GM23338 (cell line): ENCODE measurements around the gene ST6GALNAC1. TPM values are rescaled to one million over a fixed set of nuclear protein-coding genes. Genes with fewer than 3 reads are reported as not detected.

Source experiments
- ATAC-seq: fragments of 200-7000 bp; cut with Tn5 transposase; 3 replicates; pipeline ENCODE4 v1.9.1; 2020
- DNase-seq: peaks from one replicate; pipeline ENCODE4 v3.0.0-alpha.2; 2015; ENCODE audit warnings: low spot score
- H2AFZ ChIP-seq: fragments of 200-600 bp; sonication (generic); 2 replicates; pipeline ENCODE4 v1.8.0; 2016; ENCODE audit warnings: antibody characterized with exemption, mild to moderate bottlenecking, moderate library complexity
- H3F3A ChIP-seq: fragments of 200-600 bp; sonication (generic); replicated peaks from 2 replicates; pipeline ENCODE4 v1.8.0; 2017; ENCODE audit warnings: antibody characterized with exemption, mixed run types, low read depth
- H3K27ac ChIP-seq: fragments of 200-600 bp; sonication (generic); 2 replicates; pipeline ENCODE4 v1.6.1; 2016; ENCODE audit warnings: low read depth
- H3K27me3 ChIP-seq: fragments of 200-600 bp; sonication (generic); 2 replicates; pipeline ENCODE4 v1.8.0; 2016; ENCODE audit warnings: mild to moderate bottlenecking, mixed run types, moderate library complexity; ENCODE audit not compliant: insufficient read depth
- H3K36me3 ChIP-seq: fragments of 200-600 bp; sonication (generic); 2 replicates; pipeline ENCODE4 v1.8.0; 2016; ENCODE audit warnings: mild to moderate bottlenecking; ENCODE audit not compliant: insufficient read depth
- H3K4me1 ChIP-seq: fragments of 200-600 bp; sonication (generic); 2 replicates; pipeline ENCODE4 v1.8.0; 2016; ENCODE audit warnings: mild to moderate bottlenecking, moderate library complexity; ENCODE audit not compliant: insufficient read depth
- H3K4me2 ChIP-seq: fragments of 200-600 bp; sonication (generic); 2 replicates; pipeline ENCODE4 v1.7.1; 2017; ENCODE audit warnings: mixed run types
- H3K4me3 ChIP-seq: fragments of 200-600 bp; sonication (generic); 2 replicates; pipeline ENCODE4 v1.6.1; 2016; ENCODE audit warnings: mixed run types
- H3K79me2 ChIP-seq: fragments of 200-600 bp; sonication (generic); replicated peaks from 2 replicates; pipeline ENCODE4 v1.8.0; 2017; ENCODE audit warnings: mild to moderate bottlenecking; ENCODE audit not compliant: insufficient read depth
- H3K9me2 ChIP-seq: fragments of 200-600 bp; sonication (generic); 2 replicates; pipeline ENCODE4 v1.8.0; 2017; ENCODE audit not compliant: insufficient read depth
- H4K20me1 ChIP-seq: fragments of 200-600 bp; sonication (generic); replicated peaks from 2 replicates; pipeline ENCODE4 v1.8.0; 2017; ENCODE audit warnings: mild to moderate bottlenecking; ENCODE audit not compliant: insufficient read depth
- H3K27ac Mint-ChIP-seq: 2 replicates; pipeline ENCODE4 v1.8.0; 2020; ENCODE audit warnings: inconsistent platforms, mild to moderate bottlenecking, moderate library complexity, mixed read lengths
- H3K27me3 Mint-ChIP-seq: 3 replicates; pipeline ENCODE4 v1.8.0; 2022; ENCODE audit warnings: low read depth, mild to moderate bottlenecking, moderate library complexity, mixed read lengths, inconsistent platforms; ENCODE audit not compliant: insufficient read depth, poor library complexity
- H3K36me3 Mint-ChIP-seq: 3 replicates; pipeline ENCODE4 v1.8.0; 2021; ENCODE audit warnings: low read depth, mild to moderate bottlenecking, inconsistent platforms, moderate library complexity, mixed read lengths
- H3K4me1 Mint-ChIP-seq: 3 replicates; pipeline ENCODE4 v1.8.0; 2020; ENCODE audit warnings: mild to moderate bottlenecking, inconsistent platforms, mixed read lengths
- H3K4me3 Mint-ChIP-seq: 3 replicates; pipeline ENCODE4 v1.8.0; 2021; ENCODE audit warnings: moderate library complexity, mild to moderate bottlenecking, inconsistent platforms, mixed read lengths
- H3K9me3 Mint-ChIP-seq: 3 replicates; pipeline ENCODE4 v1.8.0; 2020; ENCODE audit warnings: moderate library complexity, mild to moderate bottlenecking, inconsistent platforms, mixed read lengths
- CREB1 ChIP-seq: fragments of 250-450 bp; sonication (Bioruptor Pico); IDR thresholded peaks from 2 replicates; pipeline ENCODE4 v1.5.0; 2020; ENCODE audit warnings: low read depth, mild to moderate bottlenecking, moderate library complexity
- CTCF ChIP-seq, 2 experiments: fragments of 200-600 bp in 1 of 2; sonication (generic) in 1 of 2; conservative IDR thresholded peaks; 2 replicates each; pipeline versions ENCODE4 v1.5.1 to v1.6.1; 2016 to 2017; ENCODE audit warnings: antibody characterized with exemption in 2 of 2, low read depth in 2 of 2, mild to moderate bottlenecking in 2 of 2, moderate library complexity in 1 of 2
- ETS1 ChIP-seq: IDR thresholded peaks from 2 replicates; pipeline ENCODE4 v1.6.1; 2016; ENCODE audit warnings: antibody characterized with exemption
- EZH2 ChIP-seq: fragments of 200-600 bp; sonication (generic); IDR thresholded peaks from one replicate; pipeline ENCODE4 v1.8.0; 2017; ENCODE audit warnings: antibody characterized with exemption, mild to moderate bottlenecking, low read depth; ENCODE audit not compliant: unreplicated experiment
- EZH2phosphoT487 ChIP-seq: fragments of 200-600 bp; sonication (generic); IDR thresholded peaks from one replicate; pipeline ENCODE4 v1.8.1; 2018; ENCODE audit warnings: antibody characterized with exemption; ENCODE audit not compliant: unreplicated experiment
- JUNB ChIP-seq: IDR thresholded peaks from one replicate; pipeline ENCODE4 v1.6.1; 2016; ENCODE audit warnings: antibody characterized with exemption; ENCODE audit not compliant: unreplicated experiment
- NANOG ChIP-seq: IDR thresholded peaks from 2 replicates; pipeline ENCODE4 v1.6.1; 2016; ENCODE audit warnings: antibody characterized with exemption, borderline replicate concordance
- POLR2AphosphoS5 ChIP-seq: IDR thresholded peaks from 2 replicates; pipeline ENCODE4 v1.6.1; 2016; ENCODE audit warnings: antibody characterized with exemption, low read depth
- REST ChIP-seq: IDR thresholded peaks from one replicate; pipeline ENCODE4 v1.6.1; 2018; ENCODE audit warnings: antibody characterized with exemption; ENCODE audit not compliant: unreplicated experiment
- STAT1 ChIP-seq: IDR thresholded peaks from one replicate; pipeline ENCODE4 v1.6.1; 2016; ENCODE audit warnings: antibody characterized with exemption; ENCODE audit not compliant: unreplicated experiment
- ZNF114 ChIP-seq: fragments of 250-450 bp; sonication (Bioruptor Pico); IDR thresholded peaks from 2 replicates; pipeline ENCODE4 v1.5.0; 2020; ENCODE audit warnings: mild to moderate bottlenecking, moderate library complexity
- ZNF331 ChIP-seq: fragments of 250-450 bp; sonication (Bioruptor Pico); IDR thresholded peaks from 2 replicates; pipeline ENCODE4 v1.5.0; 2020; ENCODE audit warnings: low read depth, mild to moderate bottlenecking, moderate library complexity
- ZNF462 ChIP-seq: fragments of 250-450 bp; sonication (Bioruptor Pico); IDR thresholded peaks from 2 replicates; pipeline ENCODE4 v1.5.0; 2020; ENCODE audit warnings: mild to moderate bottlenecking, moderate library complexity
- polyA plus RNA-seq: library from polyadenylated mRNA; unstranded; fragments of >200 nt; fragmentation: Nextera tagmentation; extraction: Ambion mirVana; gene quantifications from 2 replicates; pipeline ENCODE4 v1.2.1, GENCODE V29; 2016
- total RNA-seq: library from RNA; depleted of rRNA; stranded (reverse); fragments of >200 nt; shearing (Covaris generic); gene quantifications from 2 replicates; pipeline ENCODE4 v1.2.3, GENCODE V29; 2014

ST6GALNAC1 gene
- total and polyA plus RNA-seq, 2 experiments from 2014 or later, result not detected

GRCh38 chr17:76676629-76677028 is 33.1 kb upstream of the ST6GALNAC1 start:
- peaks cover 13% of the 10 kb centered on the region for H3K27me3 Mint-ChIP-seq
- no peaks in the 10 kb centered on the region for H3K9me3 Mint-ChIP-seq
- no peak overlapping the region for H3K4me2 ChIP-seq
- no peak overlapping the region for H3K4me3 ChIP-seq
- DNase-seq, result no peak
- no peak overlapping the region for H3K4me3 Mint-ChIP-seq
- peaks cover 2% of the 10 kb centered on the region; the same call in 1 of the 2 replicates for H3K9me2 ChIP-seq
- peaks cover 11% of the 10 kb centered on the region for H3K4me1 Mint-ChIP-seq
- H3K79me2 ChIP-seq, result no peaks in the 10 kb centered on the region
- H3K36me3 ChIP-seq, result no peaks in the 10 kb centered on the region
- 0 out of 2 replicates have a peak, but pooled peaks cover 9% of the 10 kb centered on the region for H3F3A ChIP-seq
- no peaks in the 10 kb centered on the region; the same call in 1 of the 2 replicates for H3K4me1 ChIP-seq
- no peak for TF ChIP-seq ZNF462 (CRISPR knock-in tag)
- no peak for TF ChIP-seq CTCF (conservative IDR thresholded peaks at IDR 0.05; ENCODE audit: low read depth in 2 of 2)
- no peak for TF ChIP-seq POLR2AphosphoS5
- no peak for TF ChIP-seq REST
- no peak for TF ChIP-seq ZNF114 (CRISPR knock-in tag)
- no peak for TF ChIP-seq STAT1
- TF ChIP-seq ETS1, result no peak
- no peak for TF ChIP-seq EZH2
- no peak for TF ChIP-seq JUNB
- TF ChIP-seq ZNF331 (CRISPR knock-in tag), result no peak
- no peak for TF ChIP-seq CREB1 (CRISPR knock-in tag)
- TF ChIP-seq NANOG, result no peak
- no peak for TF ChIP-seq EZH2phosphoT487
- H3K27ac Mint-ChIP-seq, result no peak overlapping the region
- no peaks in the 10 kb centered on the region for H4K20me1 ChIP-seq
- H3K27me3 ChIP-seq, result no peaks in the 10 kb centered on the region
- ATAC-seq, result no peak
- H3K36me3 Mint-ChIP-seq, result no peaks in the 10 kb centered on the region
- H2AFZ ChIP-seq, result no peak overlapping the region
- H3K27ac ChIP-seq, result no peak overlapping the region
